PC-9 (cell line): ENCODE results near the gene XRCC5.

ENCODE experiments used
- EZH2 ChIP-seq: fragments of 200-600 bp; sonication (generic); IDR thresholded peaks from 2 replicates; pipeline ENCODE4 v1.8.0; 2017; ENCODE audit warnings: antibody characterized with exemption, low read depth
- TF ChIP-seq, protein P1 (sequence below): fragments of 200-600 bp; sonication (generic); conservative IDR thresholded peaks from 2 replicates; pipeline ENCODE4 v1.6.1; 2017; ENCODE audit warnings: mixed run types, antibody characterized with exemption, mild to moderate bottlenecking, moderate library complexity

GRCh38 chr2:216183462-216183861 is 74.3 kb downstream of the XRCC5 start:
- TF ChIP-seq, protein P1, sequence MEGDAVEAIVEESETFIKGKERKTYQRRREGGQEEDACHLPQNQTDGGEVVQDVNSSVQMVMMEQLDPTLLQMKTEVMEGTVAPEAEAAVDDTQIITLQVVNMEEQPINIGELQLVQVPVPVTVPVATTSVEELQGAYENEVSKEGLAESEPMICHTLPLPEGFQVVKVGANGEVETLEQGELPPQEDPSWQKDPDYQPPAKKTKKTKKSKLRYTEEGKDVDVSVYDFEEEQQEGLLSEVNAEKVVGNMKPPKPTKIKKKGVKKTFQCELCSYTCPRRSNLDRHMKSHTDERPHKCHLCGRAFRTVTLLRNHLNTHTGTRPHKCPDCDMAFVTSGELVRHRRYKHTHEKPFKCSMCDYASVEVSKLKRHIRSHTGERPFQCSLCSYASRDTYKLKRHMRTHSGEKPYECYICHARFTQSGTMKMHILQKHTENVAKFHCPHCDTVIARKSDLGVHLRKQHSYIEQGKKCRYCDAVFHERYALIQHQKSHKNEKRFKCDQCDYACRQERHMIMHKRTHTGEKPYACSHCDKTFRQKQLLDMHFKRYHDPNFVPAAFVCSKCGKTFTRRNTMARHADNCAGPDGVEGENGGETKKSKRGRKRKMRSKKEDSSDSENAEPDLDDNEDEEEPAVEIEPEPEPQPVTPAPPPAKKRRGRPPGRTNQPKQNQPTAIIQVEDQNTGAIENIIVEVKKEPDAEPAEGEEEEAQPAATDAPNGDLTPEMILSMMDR: no peak
- no peak for TF ChIP-seq EZH2
